Tibial nerve (tissue), 3 donors: ENCODE results near the gene GAB1.

Source experiments
- POLR2A ChIP-seq, 2 donors: fragments of 450-650 bp; IDR thresholded peaks; one replicate each; pipeline ENCODE4 v1.6.1; 2017; ENCODE audit warnings: antibody characterized with exemption in 2 of 2, mild to moderate bottlenecking in 2 of 2, moderate library complexity in 2 of 2
- TF ChIP-seq, protein P1 (sequence below), 5 experiments: fragments of 200-600 bp in 3 of 5; fragments of 450-650 bp in 2 of 5; sonication (generic) in 3 of 5; IDR thresholded peaks; one replicate each; pipeline ENCODE4 v1.5.1; 2016 to 2019; ENCODE audit warnings: antibody characterized with exemption in 5 of 5, mild to moderate bottlenecking in 3 of 5, moderate library complexity in 2 of 5

DNA sequence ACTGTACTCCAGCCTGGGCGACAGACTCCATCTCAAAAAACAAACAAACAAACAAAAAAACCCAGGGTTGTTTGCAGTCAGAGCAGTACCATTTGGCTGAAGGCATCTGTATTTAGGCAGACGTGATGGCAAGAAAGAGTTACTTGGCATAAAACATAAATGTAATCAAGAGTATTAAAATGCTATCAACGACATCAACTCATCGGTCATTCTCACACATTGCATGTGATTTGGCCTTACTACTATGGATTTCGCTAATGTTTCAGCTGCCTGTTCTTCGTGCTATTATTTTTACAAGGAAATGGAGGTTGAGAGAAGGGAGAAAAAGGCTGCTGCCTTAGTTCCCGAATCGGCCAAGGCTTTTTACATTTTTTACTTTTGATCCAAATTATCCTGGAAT is 161.3 kb downstream of the GAB1 start:
- no peak for TF ChIP-seq POLR2A (IDR thresholded peaks at IDR 0.05)
- TF ChIP-seq, protein P1, sequence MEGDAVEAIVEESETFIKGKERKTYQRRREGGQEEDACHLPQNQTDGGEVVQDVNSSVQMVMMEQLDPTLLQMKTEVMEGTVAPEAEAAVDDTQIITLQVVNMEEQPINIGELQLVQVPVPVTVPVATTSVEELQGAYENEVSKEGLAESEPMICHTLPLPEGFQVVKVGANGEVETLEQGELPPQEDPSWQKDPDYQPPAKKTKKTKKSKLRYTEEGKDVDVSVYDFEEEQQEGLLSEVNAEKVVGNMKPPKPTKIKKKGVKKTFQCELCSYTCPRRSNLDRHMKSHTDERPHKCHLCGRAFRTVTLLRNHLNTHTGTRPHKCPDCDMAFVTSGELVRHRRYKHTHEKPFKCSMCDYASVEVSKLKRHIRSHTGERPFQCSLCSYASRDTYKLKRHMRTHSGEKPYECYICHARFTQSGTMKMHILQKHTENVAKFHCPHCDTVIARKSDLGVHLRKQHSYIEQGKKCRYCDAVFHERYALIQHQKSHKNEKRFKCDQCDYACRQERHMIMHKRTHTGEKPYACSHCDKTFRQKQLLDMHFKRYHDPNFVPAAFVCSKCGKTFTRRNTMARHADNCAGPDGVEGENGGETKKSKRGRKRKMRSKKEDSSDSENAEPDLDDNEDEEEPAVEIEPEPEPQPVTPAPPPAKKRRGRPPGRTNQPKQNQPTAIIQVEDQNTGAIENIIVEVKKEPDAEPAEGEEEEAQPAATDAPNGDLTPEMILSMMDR (IDR thresholded peaks at IDR 0.05), result no peak
